H1 (cell line): ENCODE results near the gene GBP6. TPM values are rescaled to one million over a fixed set of nuclear protein-coding genes. Genes with fewer than 3 reads are reported as not detected.
A peak's percentile ranks its signal among the peaks of the same experiment; 100 is the strongest.
"Not testable (repeated sequence)": the region's sequence is repeated elsewhere in the genome, so short reads cannot be mapped to it uniquely, and the experiment has no call there.

Experiments
- CTCF ChIA-PET: fragments of 300-600 bp; sonication (Branson Sonifier 250); formaldehyde crosslinking; loops from one replicate; lab custom pipeline; 2021; ENCODE audit not compliant: partially characterized antibody; lab: Charles Lee
- POLR2A ChIA-PET: fragments of 300-600 bp; sonication (Branson Sonifier 250); formaldehyde crosslinking; loops from one replicate; lab custom pipeline; 2021; ENCODE audit warnings: inconsistent platforms; ENCODE audit not compliant: partially characterized antibody; lab: Charles Lee
- DNase-seq, 2 experiments: peaks; one replicate each; pipeline versions ENCODE4 v3.0.0 to v3.0.0-alpha.2; 2010 to 2022; ENCODE audit warnings: low spot score in 2 of 2, low read depth in 1 of 2, mixed read lengths in 1 of 2
- FAIRE-seq: peaks from 2 replicates; lab custom pipeline; 2011; peaks lifted over from hg19 to GRCh38; lab: Jason Lieb, UNC
- H2AFZ ChIP-seq: 2 replicates; pipeline ENCODE4 v1.8.1; 2012; ENCODE audit warnings: low read length, inconsistent platforms
- H2AK5ac ChIP-seq: 2 replicates; pipeline ENCODE4 v1.6.1; 2013; ENCODE audit warnings: low read depth, low read length
- H2BK120ac ChIP-seq: replicated peaks from 2 replicates; pipeline ENCODE3; 2013; ENCODE audit warnings: low read depth, low read length, inconsistent platforms
- H2BK12ac ChIP-seq: 2 replicates; pipeline ENCODE4 v1.6.1; 2013; ENCODE audit warnings: low read depth, low read length
- H2BK15ac ChIP-seq: 2 replicates; pipeline ENCODE4 v1.6.1; 2013; ENCODE audit warnings: low read length
- H2BK20ac ChIP-seq: 2 replicates; pipeline ENCODE4 v1.6.1; 2013; ENCODE audit warnings: low read length
- H2BK5ac ChIP-seq: 2 replicates; pipeline ENCODE4 v1.6.1; 2013; ENCODE audit warnings: low read depth, low read length
- H3K14ac ChIP-seq: 2 replicates; pipeline ENCODE4 v1.6.1; 2013; ENCODE audit warnings: inconsistent platforms; ENCODE audit not compliant: insufficient read length
- H3K18ac ChIP-seq: 2 replicates; pipeline ENCODE4 v1.6.1; 2013; ENCODE audit warnings: low read length; ENCODE audit errors: extremely low read depth
- H3K23ac ChIP-seq: 2 replicates; pipeline ENCODE4 v1.6.1; 2013; ENCODE audit warnings: inconsistent platforms; ENCODE audit not compliant: insufficient read length
- H3K23me2 ChIP-seq: 2 replicates; pipeline ENCODE4 v1.6.1; 2013; ENCODE audit warnings: low read depth, low read length
- H3K27ac ChIP-seq: 2 replicates; pipeline ENCODE4 v1.6.1; 2011; ENCODE audit warnings: low read depth, low read length, inconsistent platforms
- H3K27me3 ChIP-seq, 4 experiments: replicated peaks in 1 of 4; 1 replicate in 1 of 4; 2 replicates in 3 of 4; pipeline versions ENCODE4 v1.6.1 to v1.8.1; 2011 to 2013; ENCODE audit warnings: low read length in 3 of 4, mild to moderate bottlenecking in 3 of 4, inconsistent platforms in 2 of 4, mixed read lengths in 2 of 4, moderate library complexity in 1 of 4; ENCODE audit not compliant: control insufficient read depth in 3 of 4, insufficient read depth in 3 of 4; ENCODE audit errors: extremely low read depth in 1 of 4
- H3K36me3 ChIP-seq, 4 experiments: 2 replicates each; pipeline versions ENCODE4 v1.6.1 to v1.8.1; 2011 to 2013; ENCODE audit warnings: mild to moderate bottlenecking in 4 of 4, low read length in 3 of 4, moderate library complexity in 2 of 4, control low read depth in 1 of 4, inconsistent platforms in 1 of 4; ENCODE audit not compliant: insufficient read depth in 4 of 4, control insufficient read depth in 2 of 4
- H3K4ac ChIP-seq: replicated peaks from 2 replicates; pipeline ENCODE3; 2013; ENCODE audit warnings: low read length, low read depth, mixed read lengths, inconsistent platforms; ENCODE audit not compliant: insufficient read length
- H3K4me1 ChIP-seq, 4 experiments: replicated peaks in 1 of 4; 1 replicate in 1 of 4; 2 replicates in 3 of 4; pipeline versions ENCODE4 v1.6.1 to v1.8.1; 2011 to 2013; ENCODE audit warnings: low read length in 3 of 4, inconsistent platforms in 2 of 4, mixed read lengths in 1 of 4; ENCODE audit not compliant: insufficient read depth in 4 of 4, control insufficient read depth in 3 of 4
- H3K4me2 ChIP-seq, 2 experiments: 2 replicates each; pipeline versions ENCODE4 v1.6.1 to v1.8.1; 2011 to 2013; ENCODE audit warnings: low read depth in 2 of 2, low read length in 2 of 2, control low read depth in 1 of 2, inconsistent platforms in 1 of 2, mild to moderate bottlenecking in 1 of 2; ENCODE audit not compliant: insufficient read depth in 1 of 2
- H3K4me3 ChIP-seq, 4 experiments: fragments of 200-600, 300-600 bp in 1 of 4; sonication (generic), shearing (Covaris generic), sonication (Bioruptor Twin) in 1 of 4; 2 replicates each; pipeline versions ENCODE4 v1.5.1 to v1.8.1; 2011 to 2016; ENCODE audit warnings: low read length in 4 of 4, low read depth in 3 of 4, control low read depth in 2 of 4, inconsistent platforms in 2 of 4, mild to moderate bottlenecking in 2 of 4, mixed read lengths in 1 of 4, moderate library complexity in 1 of 4; ENCODE audit not compliant: insufficient read depth in 2 of 4; ENCODE audit errors: extremely low read depth in 1 of 4
- H3K56ac ChIP-seq: replicated peaks from 2 replicates; pipeline ENCODE3; 2013; ENCODE audit warnings: low read depth, mild to moderate bottlenecking, mixed read lengths, low read length, inconsistent platforms; ENCODE audit not compliant: insufficient read length
- H3K79me1 ChIP-seq: 2 replicates; pipeline ENCODE4 v1.6.1; 2013; ENCODE audit warnings: low read depth, low read length, control low read depth
- H3K79me2 ChIP-seq, 2 experiments: 2 replicates each; pipeline versions ENCODE4 v1.6.1 to v1.8.1; 2012 to 2013; ENCODE audit warnings: low read length in 2 of 2, mild to moderate bottlenecking in 2 of 2, inconsistent platforms in 1 of 2; ENCODE audit not compliant: insufficient read depth in 2 of 2, control insufficient read depth in 1 of 2
- H3K9ac ChIP-seq, 4 experiments: replicated peaks in 1 of 4; 1 replicate in 1 of 4; 2 replicates in 3 of 4; pipeline versions ENCODE4 v1.6.1 to v1.8.1; 2011 to 2013; ENCODE audit warnings: low read depth in 3 of 4, low read length in 3 of 4, control low read depth in 2 of 4, mild to moderate bottlenecking in 2 of 4, moderate library complexity in 2 of 4, inconsistent platforms in 1 of 4; ENCODE audit errors: extremely low read depth in 1 of 4
- H3K9me3 ChIP-seq, 2 experiments: 2 replicates each; pipeline versions ENCODE4 v1.6.1 to v1.8.1; 2012 to 2013; ENCODE audit warnings: mild to moderate bottlenecking in 2 of 2, moderate library complexity in 2 of 2, control low read depth in 1 of 2, inconsistent platforms in 1 of 2, low read depth in 1 of 2, low read length in 1 of 2, mixed read lengths in 1 of 2; ENCODE audit not compliant: insufficient read depth in 2 of 2
- H4K20me1 ChIP-seq, 2 experiments: replicated peaks in 1 of 2; 2 replicates each; pipeline versions ENCODE3 to v1.8.1; 2011 to 2013; ENCODE audit warnings: inconsistent platforms in 2 of 2, low read length in 2 of 2, mild to moderate bottlenecking in 1 of 2; ENCODE audit not compliant: insufficient read depth in 2 of 2, control insufficient read depth in 1 of 2
- H4K5ac ChIP-seq: 2 replicates; pipeline ENCODE4 v1.6.1; 2013; ENCODE audit warnings: low read length, low read depth, mixed read lengths, inconsistent platforms; ENCODE audit not compliant: insufficient read length
- H4K8ac ChIP-seq: 2 replicates; pipeline ENCODE4 v1.8.0; 2013; ENCODE audit warnings: mild to moderate bottlenecking, moderate library complexity, low read length, inconsistent platforms; ENCODE audit not compliant: insufficient read depth; ENCODE audit errors: extremely low read depth
- H4K91ac ChIP-seq: replicated peaks from 2 replicates; pipeline ENCODE3; 2013; ENCODE audit warnings: low read length, mixed read lengths, inconsistent platforms; ENCODE audit not compliant: insufficient read length
- WGBS, 2 experiments: shearing (Covaris generic) in 1 of 2; methylation state at CpG; one replicate each; pipeline versions ENCODE4 v1.1.6 to v1.1.7; 2013 to 2015; ENCODE audit warnings: low lambda C conversion rate in 2 of 2, mixed read lengths in 2 of 2, inconsistent platforms in 1 of 2, low coverage in 1 of 2, missing lambda C conversion rate in 1 of 2; ENCODE audit not compliant: insufficient replicate concordance in 2 of 2, insufficient coverage in 1 of 2, insufficient read length in 1 of 2; ENCODE audit errors: extremely low coverage in 1 of 2, missing lambda C conversion rate in 1 of 2; 5-methylcytosine and 5-hydroxymethylcytosine counted together
- polyA plus RNA-seq, 7 experiments: library from polyadenylated mRNA; depleted of rRNA in 3 of 7; stranded (reverse) in 5 of 7; unstranded in 2 of 7; fragments of >200 nt in 5 of 7; fragments of 200-250 nt in 2 of 7; gene quantifications; 1 replicate in 5 of 7; 2 replicates in 1 of 7; 4 replicates in 1 of 7; pipeline versions ENCODE4 v1.2.1 to v1.2.3, GENCODE V29; 2011 to 2013; ENCODE audit warnings: missing spikeins in 2 of 7, mixed read lengths in 2 of 7
- total RNA-seq: library from RNA; stranded (reverse); fragmentation: NEBNext Ultra II Directional; extraction: Animal tissue kit (Norgen Biotek cat#: 25700); gene quantifications from 2 replicates; pipeline ENCODE4 v1.2.1, GENCODE V29; 2021
- TF ChIP-seq, protein P1 (sequence below), 3 experiments: IDR thresholded peaks; 1 replicate in 2 of 3; 2 replicates in 1 of 3; pipeline versions ENCODE4 v1.5.1 to v1.6.1; 2011; ENCODE audit warnings: low read length in 3 of 3, mild to moderate bottlenecking in 3 of 3, inconsistent platforms in 2 of 3, low read depth in 1 of 3, moderate library complexity in 1 of 3; ENCODE audit not compliant: insufficient read depth in 1 of 3; ENCODE audit errors: control extremely low read depth in 1 of 3

GBP6 gene
- total and polyA plus RNA-seq, 2 of the 8 experiments (the other 6 are each of a cell fraction or from before 2014, with no cell fraction given), result not detected

DNA sequence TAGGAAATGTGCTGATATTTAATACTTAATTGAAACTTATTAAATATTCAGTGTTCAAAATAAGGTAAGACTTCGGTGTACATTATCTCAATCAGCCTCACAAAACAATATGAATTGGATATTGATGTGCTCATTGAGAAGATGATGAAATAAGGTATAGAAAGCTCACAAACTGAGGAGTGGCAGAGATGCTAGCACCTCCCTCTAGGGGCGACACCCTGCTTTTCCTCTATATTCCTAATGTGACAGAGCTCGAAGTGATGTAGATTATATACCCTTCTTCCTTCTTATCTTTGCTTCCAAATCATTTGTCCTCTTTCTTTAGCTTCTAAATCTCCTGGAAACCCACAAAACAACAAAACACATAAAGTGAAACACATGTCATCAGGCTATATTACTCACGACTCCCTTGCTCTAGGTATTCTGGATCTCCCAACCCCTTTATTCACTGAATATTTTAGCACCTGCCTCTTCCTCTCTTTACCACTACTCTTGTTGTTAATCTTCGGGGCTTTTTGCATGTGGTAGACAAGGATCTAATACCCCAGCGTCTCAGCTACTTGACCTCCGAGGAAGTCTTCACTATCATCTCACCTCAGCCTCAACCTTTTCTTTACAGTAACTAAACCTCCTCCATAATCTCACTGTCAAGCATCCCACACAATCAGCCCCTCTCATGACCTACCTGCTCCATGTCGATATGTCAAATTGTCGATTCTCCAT is 70.4 kb downstream of the GBP6 start:
- H3K23me2 ChIP-seq, H3K79me2 ChIP-seq, H3K4me2 ChIP-seq, H3K9ac ChIP-seq, H3K4ac ChIP-seq, H2BK5ac ChIP-seq, H4K20me1 ChIP-seq, H3K4me3 ChIP-seq, H2AFZ ChIP-seq, DNase-seq, H3K27ac ChIP-seq, H4K8ac ChIP-seq, H3K27me3 ChIP-seq, H2BK120ac ChIP-seq, H2BK20ac ChIP-seq, H3K36me3 ChIP-seq, H3K4me1 ChIP-seq, H3K18ac ChIP-seq, H3K56ac ChIP-seq, H2BK12ac ChIP-seq, H3K14ac ChIP-seq, H4K5ac ChIP-seq, H3K23ac ChIP-seq, H3K79me1 ChIP-seq, H2BK15ac ChIP-seq, H3K9me3 ChIP-seq, H2AK5ac ChIP-seq, H4K91ac ChIP-seq: not testable (repeated sequence)
- ChIA-PET CTCF (interaction anchor here (0.6 to 1.5 kb wide), 6 partner anchors 11 to 419 kb away, joined by 3 to 8 read pairs (median 3); no protein-coding TSS in a partner anchor), POLR2A (interaction anchor here (0.7 kb wide), 1 partner anchor 28 kb away, joined by 3 read pairs; no protein-coding TSS in a partner anchor)
- 87% methylated on average over 9 of the region's 9 CpGs; no CpG with 5 or more reads in 1 of the 2 experiments for WGBS, 2 experiments
- TF ChIP-seq, protein P1, sequence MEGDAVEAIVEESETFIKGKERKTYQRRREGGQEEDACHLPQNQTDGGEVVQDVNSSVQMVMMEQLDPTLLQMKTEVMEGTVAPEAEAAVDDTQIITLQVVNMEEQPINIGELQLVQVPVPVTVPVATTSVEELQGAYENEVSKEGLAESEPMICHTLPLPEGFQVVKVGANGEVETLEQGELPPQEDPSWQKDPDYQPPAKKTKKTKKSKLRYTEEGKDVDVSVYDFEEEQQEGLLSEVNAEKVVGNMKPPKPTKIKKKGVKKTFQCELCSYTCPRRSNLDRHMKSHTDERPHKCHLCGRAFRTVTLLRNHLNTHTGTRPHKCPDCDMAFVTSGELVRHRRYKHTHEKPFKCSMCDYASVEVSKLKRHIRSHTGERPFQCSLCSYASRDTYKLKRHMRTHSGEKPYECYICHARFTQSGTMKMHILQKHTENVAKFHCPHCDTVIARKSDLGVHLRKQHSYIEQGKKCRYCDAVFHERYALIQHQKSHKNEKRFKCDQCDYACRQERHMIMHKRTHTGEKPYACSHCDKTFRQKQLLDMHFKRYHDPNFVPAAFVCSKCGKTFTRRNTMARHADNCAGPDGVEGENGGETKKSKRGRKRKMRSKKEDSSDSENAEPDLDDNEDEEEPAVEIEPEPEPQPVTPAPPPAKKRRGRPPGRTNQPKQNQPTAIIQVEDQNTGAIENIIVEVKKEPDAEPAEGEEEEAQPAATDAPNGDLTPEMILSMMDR (IDR thresholded peaks at IDR 0.05; ENCODE audit: control extremely low read depth in 1 of 3, insufficient read depth in 1 of 3, low read depth in 1 of 3, low read length in 3 of 3), result peak in 1 of 3 experiments; percentile 30; a peak in 1 of 4 replicates
- FAIRE-seq, result peak; percentile 55
